ENCODE measurements around the gene TMEM256. TPM values are rescaled to one million over a fixed set of nuclear protein-coding genes. Genes with fewer than 3 reads are reported as not detected.
"Not testable (repeated sequence)": the region's sequence is repeated elsewhere in the genome, so short reads cannot be mapped to it uniquely, and the experiment has no call there.

Gene TMEM256
- total RNA-seq, 1 experiment from 2014 or later = 151 TPM

GRCh38 chr17:7369825-7370224, 34.1 kb downstream of the TMEM256 start:
- Histone ChIP-seq H2BK20ac (ENCODE audit: low read depth, low read length, poor library complexity, severe bottlenecking) (no peak overlapping the region), H3K4me2 (ENCODE audit: insufficient read depth, insufficient read length, low read length) (no peak overlapping the region), H4K91ac (ENCODE audit: insufficient read length, low read depth, low read length) (no peak overlapping the region), H3K27ac (ENCODE audit: insufficient read length, low read depth, low read length) (no peak overlapping the region), H3K4ac (ENCODE audit: low read depth, low read length) (no peak overlapping the region), H3K9me3 (ENCODE audit: control insufficient read depth, low read depth, low read length) (no peaks in the 10 kb centered on the region), H3T11ph (ENCODE audit: low read length) (no peak overlapping the region), H2BK5ac (ENCODE audit: insufficient read length, low read length) (no peak overlapping the region), H4K20me1 (ENCODE audit: control insufficient read depth, insufficient read depth, insufficient read length) (no peaks in the 10 kb centered on the region), H3K79me1 (ENCODE audit: insufficient read depth, low read depth, low read length, poor library complexity, severe bottlenecking) (no peaks in the 10 kb centered on the region), H3K23ac (ENCODE audit: insufficient read length, low read depth, low read length) (no peak overlapping the region), H3K27me3 (ENCODE audit: insufficient read depth, low read length) (no peaks in the 10 kb centered on the region), H2BK15ac (ENCODE audit: low read depth, low read length) (no peak overlapping the region), H4K5ac (ENCODE audit: insufficient read length, low read depth, low read length) (no peak overlapping the region), H2BK12ac (ENCODE audit: insufficient read length, low read depth, low read length) (no peak overlapping the region), H3K9ac (ENCODE audit: extremely low read depth, insufficient read length, low read length) (no peak overlapping the region), H3K14ac (ENCODE audit: insufficient read depth, low read length) (no peak overlapping the region), H3K79me2 (ENCODE audit: insufficient read depth, low read length) (no peaks in the 10 kb centered on the region), H3K23me2 (ENCODE audit: insufficient read length, low read depth, low read length, poor library complexity, severe bottlenecking) (no peaks in the 10 kb centered on the region), H3K4me1 (ENCODE audit: insufficient read depth, low read length) (peaks cover 5% of the 10 kb centered on the region; the same call in 1 of the 2 replicates), H2AK5ac (ENCODE audit: insufficient read length, low read length) (no peak overlapping the region), H4K8ac (replicated peaks; ENCODE audit: insufficient read length, low read depth, low read length) (no peak overlapping the region), H3K18ac (ENCODE audit: insufficient read length, low read depth, low read length) (no peak overlapping the region), H3K56ac (ENCODE audit: insufficient read length, low read depth, low read length) (no peak overlapping the region), H2AFZ (ENCODE audit: low read length) (no peak overlapping the region), H2BK120ac (ENCODE audit: low read depth, low read length, poor library complexity, severe bottlenecking) (no peak overlapping the region)
- H3K9me3 Mint-ChIP-seq = no peaks in the 10 kb centered on the region
- H3K4me3 Mint-ChIP-seq = no peak overlapping the region
- DNase-seq = no peak
- no peak overlapping the region for H3K27ac Mint-ChIP-seq
- H3K27me3 Mint-ChIP-seq (ENCODE audit: low read depth) = peaks cover 6% of the 10 kb centered on the region; the same call in 1 of the 2 replicates
- no CpG with 5 or more reads among the region's 5 CpGs for WGBS (ENCODE audit: extremely low coverage, insufficient read length, low lambda C conversion rate)
- no peaks in the 10 kb centered on the region for H3K36me3 Mint-ChIP-seq (ENCODE audit: insufficient read depth in 1 of 3, low read depth in 3 of 3)
- H3K4me1 Mint-ChIP-seq = peaks cover 5 to 24% of the 10 kb centered on the region in 2 experiments
- no peak for TF ChIP-seq CTCF (conservative IDR thresholded peaks at IDR 0.05)

GRCh38 chr17:7368599-7368994, 35.3 kb downstream of the TMEM256 start:
- peak overlapping the region in 1 of 2 experiments; percentile 61; a peak in 1 of 5 replicates for H3K4me3 Mint-ChIP-seq
- not testable (repeated sequence) for H3T11ph ChIP-seq (ENCODE audit: low read length); H3K27me3 ChIP-seq (ENCODE audit: insufficient read depth, low read length); H3K4ac ChIP-seq (ENCODE audit: low read depth, low read length); DNase-seq; H3K56ac ChIP-seq (ENCODE audit: insufficient read length, low read depth, low read length); H3K9me3 Mint-ChIP-seq; H2AFZ ChIP-seq (ENCODE audit: low read length); H3K18ac ChIP-seq (ENCODE audit: insufficient read length, low read depth, low read length); H3K36me3 Mint-ChIP-seq (ENCODE audit: insufficient read depth in 1 of 3, low read depth in 3 of 3); H4K20me1 ChIP-seq (ENCODE audit: control insufficient read depth, insufficient read depth, insufficient read length); H2BK20ac ChIP-seq (ENCODE audit: low read depth, low read length, poor library complexity, severe bottlenecking); H4K5ac ChIP-seq (ENCODE audit: insufficient read length, low read depth, low read length); H3K9ac ChIP-seq (ENCODE audit: extremely low read depth, insufficient read length, low read length); H2AK5ac ChIP-seq (ENCODE audit: insufficient read length, low read length); H2BK120ac ChIP-seq (ENCODE audit: low read depth, low read length, poor library complexity, severe bottlenecking); H3K23ac ChIP-seq (ENCODE audit: insufficient read length, low read depth, low read length); H2BK15ac ChIP-seq (ENCODE audit: low read depth, low read length); H3K9me3 ChIP-seq (ENCODE audit: control insufficient read depth, low read depth, low read length); H3K27ac Mint-ChIP-seq; H3K23me2 ChIP-seq (ENCODE audit: insufficient read length, low read depth, low read length, poor library complexity, severe bottlenecking); H3K27me3 Mint-ChIP-seq (ENCODE audit: low read depth); H3K4me1 ChIP-seq (ENCODE audit: insufficient read depth, low read length); H4K8ac ChIP-seq (replicated peaks; ENCODE audit: insufficient read length, low read depth, low read length); H2BK5ac ChIP-seq (ENCODE audit: insufficient read length, low read length); H2BK12ac ChIP-seq (ENCODE audit: insufficient read length, low read depth, low read length); H3K14ac ChIP-seq (ENCODE audit: insufficient read depth, low read length); H3K79me1 ChIP-seq (ENCODE audit: insufficient read depth, low read depth, low read length, poor library complexity, severe bottlenecking); H3K27ac ChIP-seq (ENCODE audit: insufficient read length, low read depth, low read length); H3K79me2 ChIP-seq (ENCODE audit: insufficient read depth, low read length); H4K91ac ChIP-seq (ENCODE audit: insufficient read length, low read depth, low read length)
- H3K4me1 Mint-ChIP-seq = peaks cover 5 to 24% of the 10 kb centered on the region in 2 experiments
- H3K4me2 ChIP-seq (ENCODE audit: insufficient read depth, insufficient read length, low read length) = peak overlapping the region; percentile 24
- WGBS (ENCODE audit: extremely low coverage, insufficient read length, low lambda C conversion rate) = no CpG with 5 or more reads among the region's 5 CpGs

Measured in H9 (cell line).